HEK293 (cell line): ENCODE data around the gene MAN1C1.
A peak's percentile ranks its signal among the peaks of the same experiment; 100 is the strongest.

ENCODE experiments used
- OSR2 ChIP-seq: fragments of 450-650 bp; formaldehyde crosslinking; IDR thresholded peaks from 2 replicates; pipeline ENCODE4 v1.5.1; 2016; ENCODE audit warnings: missing biosample characterization, missing genetic modification characterization
- SP3 ChIP-seq: fragments of 450-650 bp; formaldehyde crosslinking; IDR thresholded peaks from 2 replicates; pipeline ENCODE4 v1.5.1; 2016; ENCODE audit warnings: missing biosample characterization, missing genetic modification characterization
- ZBTB21 ChIP-seq: fragments of 450-650 bp; formaldehyde crosslinking; IDR thresholded peaks from 2 replicates; pipeline ENCODE4 v1.5.1; 2017; ENCODE audit warnings: missing biosample characterization, missing genetic modification characterization
- ZBTB6 ChIP-seq: fragments of 450-650 bp; formaldehyde crosslinking; IDR thresholded peaks from 2 replicates; pipeline ENCODE4 v1.5.1; 2017; ENCODE audit warnings: missing biosample characterization, missing genetic modification characterization
- ZNF112 ChIP-seq: fragments of 450-650 bp; formaldehyde crosslinking; IDR thresholded peaks from 2 replicates; pipeline ENCODE4 v1.5.0; 2017; ENCODE audit warnings: missing biosample characterization, missing genetic modification characterization
- ZNF114 ChIP-seq: fragments of 450-650 bp; formaldehyde crosslinking; IDR thresholded peaks from 2 replicates; pipeline ENCODE4 v1.5.0; 2017; ENCODE audit warnings: missing biosample characterization, missing genetic modification characterization
- ZNF169 ChIP-seq: fragments of 450-650 bp; formaldehyde crosslinking; IDR thresholded peaks from 2 replicates; pipeline ENCODE4 v1.5.1; 2016; ENCODE audit warnings: missing biosample characterization, missing genetic modification characterization
- ZNF174 ChIP-seq: fragments of 450-650 bp; formaldehyde crosslinking; IDR thresholded peaks from 2 replicates; pipeline ENCODE4 v1.5.0; 2017; ENCODE audit warnings: missing biosample characterization, mild to moderate bottlenecking, missing genetic modification characterization
- ZNF266 ChIP-seq: fragments of 450-650 bp; formaldehyde crosslinking; IDR thresholded peaks from 2 replicates; pipeline ENCODE4 v1.5.1; 2016; ENCODE audit warnings: missing biosample characterization, missing genetic modification characterization, low read depth
- ZNF280D ChIP-seq: fragments of 450-650 bp; formaldehyde crosslinking; IDR thresholded peaks from 2 replicates; pipeline ENCODE4 v1.5.1; 2016; ENCODE audit warnings: missing biosample characterization, missing genetic modification characterization
- ZNF350 ChIP-seq: fragments of 450-650 bp; formaldehyde crosslinking; IDR thresholded peaks from 2 replicates; pipeline ENCODE4 v1.5.0; 2017; ENCODE audit warnings: missing biosample characterization, mild to moderate bottlenecking, missing genetic modification characterization
- ZNF362 ChIP-seq: fragments of 450-650 bp; formaldehyde crosslinking; IDR thresholded peaks from 2 replicates; pipeline ENCODE4 v1.5.1; 2016; ENCODE audit warnings: missing biosample characterization, missing genetic modification characterization
- ZNF473 ChIP-seq: fragments of 450-650 bp; formaldehyde crosslinking; IDR thresholded peaks from 2 replicates; pipeline ENCODE4 v1.5.1; 2017; ENCODE audit warnings: missing biosample characterization, missing genetic modification characterization
- ZNF513 ChIP-seq: fragments of 450-650 bp; IDR thresholded peaks from 2 replicates; pipeline ENCODE4 v1.5.1; 2018; ENCODE audit warnings: missing biosample characterization, missing genetic modification characterization
- ZNF514 ChIP-seq: fragments of 450-650 bp; formaldehyde crosslinking; IDR thresholded peaks from 2 replicates; pipeline ENCODE4 v1.5.1; 2016; ENCODE audit warnings: missing biosample characterization, missing genetic modification characterization
- ZNF571 ChIP-seq: fragments of 450-650 bp; formaldehyde crosslinking; IDR thresholded peaks from 2 replicates; pipeline ENCODE4 v1.5.0; 2017; ENCODE audit warnings: missing biosample characterization, missing genetic modification characterization
- ZNF585B ChIP-seq: fragments of 450-650 bp; formaldehyde crosslinking; IDR thresholded peaks from 2 replicates; pipeline ENCODE4 v1.5.1; 2016; ENCODE audit warnings: missing biosample characterization, missing genetic modification characterization
- ZNF701 ChIP-seq: fragments of 450-650 bp; formaldehyde crosslinking; IDR thresholded peaks from 2 replicates; pipeline ENCODE4 v1.5.1; 2016; ENCODE audit warnings: missing biosample characterization, missing genetic modification characterization
- ZNF768 ChIP-seq: fragments of 450-650 bp; formaldehyde crosslinking; IDR thresholded peaks from 2 replicates; pipeline ENCODE4 v1.5.1; 2018; ENCODE audit warnings: missing biosample characterization, mild to moderate bottlenecking, missing genetic modification characterization
- ZNF776 ChIP-seq: fragments of 450-650 bp; formaldehyde crosslinking; IDR thresholded peaks from 2 replicates; pipeline ENCODE4 v1.5.0; 2017; ENCODE audit warnings: missing biosample characterization, missing genetic modification characterization, borderline replicate concordance
- ZXDB ChIP-seq: fragments of 450-650 bp; formaldehyde crosslinking; IDR thresholded peaks from 2 replicates; pipeline ENCODE4 v1.5.1; 2016; ENCODE audit warnings: missing biosample characterization, missing genetic modification characterization
- TF ChIP-seq, protein P1 (sequence below): fragments of 450-650 bp; formaldehyde crosslinking; IDR thresholded peaks from 2 replicates; pipeline ENCODE4 v1.5.1; 2016; ENCODE audit warnings: missing biosample characterization, missing genetic modification characterization
- TF ChIP-seq, protein P2 (sequence below): fragments of 450-650 bp; formaldehyde crosslinking; IDR thresholded peaks from 2 replicates; pipeline ENCODE4 v1.5.1; 2017; ENCODE audit warnings: missing biosample characterization, missing genetic modification characterization
- TF ChIP-seq, protein P3 (sequence below): sonication (generic); formaldehyde crosslinking; IDR thresholded peaks from 2 replicates; pipeline ENCODE4 v1.8.1; 2022; ENCODE audit warnings: mild to moderate bottlenecking, moderate library complexity, missing genetic modification reagents
- TF ChIP-seq, protein P4 (sequence below): fragments of 450-650 bp; formaldehyde crosslinking; IDR thresholded peaks from 2 replicates; pipeline ENCODE4 v1.5.1; 2017; ENCODE audit warnings: missing biosample characterization, missing genetic modification characterization

Gene MAN1C1

GRCh38 chr1:25819491-25820246 lies 203.1 kb downstream of the MAN1C1 start, which contains the start of gene MTFR1L (continued):
- no peak for TF ChIP-seq ZNF513 (tag by site-specific recombination)
- no peak for TF ChIP-seq ZNF169 (tag by site-specific recombination)
- peak; percentile 96 for TF ChIP-seq SP3
- no peak for TF ChIP-seq ZNF266 (tag by site-specific recombination)
- TF ChIP-seq ZNF350 (tag by site-specific recombination): no peak
- no peak for TF ChIP-seq ZNF114 (tag by site-specific recombination)
- TF ChIP-seq ZNF174 (tag by site-specific recombination): no peak
- no peak for TF ChIP-seq ZNF280D (tag by site-specific recombination)
- TF ChIP-seq ZNF776 (tag by site-specific recombination): no peak
- no peak for TF ChIP-seq ZNF768 (tag by site-specific recombination)
- no peak for TF ChIP-seq OSR2 (tag by site-specific recombination)
- peak; percentile 66 for TF ChIP-seq ZXDB (tag by site-specific recombination)
- TF ChIP-seq, protein P1, sequence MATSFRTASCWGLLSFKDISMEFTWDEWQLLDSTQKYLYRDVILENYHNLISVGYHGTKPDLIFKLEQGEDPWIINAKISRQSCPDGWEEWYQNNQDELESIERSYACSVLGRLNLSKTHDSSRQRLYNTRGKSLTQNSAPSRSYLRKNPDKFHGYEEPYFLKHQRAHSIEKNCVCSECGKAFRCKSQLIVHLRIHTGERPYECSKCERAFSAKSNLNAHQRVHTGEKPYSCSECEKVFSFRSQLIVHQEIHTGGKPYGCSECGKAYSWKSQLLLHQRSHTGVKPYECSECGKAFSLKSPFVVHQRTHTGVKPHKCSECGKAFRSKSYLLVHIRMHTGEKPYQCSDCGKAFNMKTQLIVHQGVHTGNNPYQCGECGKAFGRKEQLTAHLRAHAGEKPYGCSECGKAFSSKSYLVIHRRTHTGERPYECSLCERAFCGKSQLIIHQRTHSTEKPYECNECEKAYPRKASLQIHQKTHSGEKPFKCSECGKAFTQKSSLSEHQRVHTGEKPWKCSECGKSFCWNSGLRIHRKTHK: no peak
- TF ChIP-seq ZNF112 (tag by site-specific recombination): no peak
- no peak for TF ChIP-seq ZNF514 (tag by site-specific recombination)
- TF ChIP-seq ZNF585B (tag by site-specific recombination): no peak
- TF ChIP-seq, protein P2, sequence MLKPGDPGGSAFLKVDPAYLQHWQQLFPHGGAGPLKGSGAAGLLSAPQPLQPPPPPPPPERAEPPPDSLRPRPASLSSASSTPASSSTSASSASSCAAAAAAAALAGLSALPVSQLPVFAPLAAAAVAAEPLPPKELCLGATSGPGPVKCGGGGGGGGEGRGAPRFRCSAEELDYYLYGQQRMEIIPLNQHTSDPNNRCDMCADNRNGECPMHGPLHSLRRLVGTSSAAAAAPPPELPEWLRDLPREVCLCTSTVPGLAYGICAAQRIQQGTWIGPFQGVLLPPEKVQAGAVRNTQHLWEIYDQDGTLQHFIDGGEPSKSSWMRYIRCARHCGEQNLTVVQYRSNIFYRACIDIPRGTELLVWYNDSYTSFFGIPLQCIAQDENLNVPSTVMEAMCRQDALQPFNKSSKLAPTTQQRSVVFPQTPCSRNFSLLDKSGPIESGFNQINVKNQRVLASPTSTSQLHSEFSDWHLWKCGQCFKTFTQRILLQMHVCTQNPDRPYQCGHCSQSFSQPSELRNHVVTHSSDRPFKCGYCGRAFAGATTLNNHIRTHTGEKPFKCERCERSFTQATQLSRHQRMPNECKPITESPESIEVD: no peak
- TF ChIP-seq, protein P3, sequence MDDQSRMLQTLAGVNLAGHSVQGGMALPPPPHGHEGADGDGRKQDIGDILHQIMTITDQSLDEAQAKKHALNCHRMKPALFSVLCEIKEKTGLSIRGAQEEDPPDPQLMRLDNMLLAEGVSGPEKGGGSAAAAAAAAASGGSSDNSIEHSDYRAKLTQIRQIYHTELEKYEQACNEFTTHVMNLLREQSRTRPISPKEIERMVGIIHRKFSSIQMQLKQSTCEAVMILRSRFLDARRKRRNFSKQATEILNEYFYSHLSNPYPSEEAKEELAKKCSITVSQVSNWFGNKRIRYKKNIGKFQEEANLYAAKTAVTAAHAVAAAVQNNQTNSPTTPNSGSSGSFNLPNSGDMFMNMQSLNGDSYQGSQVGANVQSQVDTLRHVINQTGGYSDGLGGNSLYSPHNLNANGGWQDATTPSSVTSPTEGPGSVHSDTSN: peak; percentile 64; the same call in 1 of the 2 replicates
- no peak for TF ChIP-seq ZNF473
- TF ChIP-seq, protein P4, sequence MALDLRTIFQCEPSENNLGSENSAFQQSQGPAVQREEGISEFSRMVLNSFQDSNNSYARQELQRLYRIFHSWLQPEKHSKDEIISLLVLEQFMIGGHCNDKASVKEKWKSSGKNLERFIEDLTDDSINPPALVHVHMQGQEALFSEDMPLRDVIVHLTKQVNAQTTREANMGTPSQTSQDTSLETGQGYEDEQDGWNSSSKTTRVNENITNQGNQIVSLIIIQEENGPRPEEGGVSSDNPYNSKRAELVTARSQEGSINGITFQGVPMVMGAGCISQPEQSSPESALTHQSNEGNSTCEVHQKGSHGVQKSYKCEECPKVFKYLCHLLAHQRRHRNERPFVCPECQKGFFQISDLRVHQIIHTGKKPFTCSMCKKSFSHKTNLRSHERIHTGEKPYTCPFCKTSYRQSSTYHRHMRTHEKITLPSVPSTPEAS: peak; percentile 59; the same call in 1 of the 2 replicates
- TF ChIP-seq ZNF362 (tag by site-specific recombination): no peak
- no peak for TF ChIP-seq ZBTB21 (tag by site-specific recombination)
- TF ChIP-seq ZBTB6 (tag by site-specific recombination): peak; percentile 26; the same call in 1 of the 2 replicates
- no peak for TF ChIP-seq ZNF571 (tag by site-specific recombination)
- TF ChIP-seq ZNF701 (tag by site-specific recombination): no peak
